LNCAP (cell line): ENCODE measurements around the gene RBM20.

Experiments used
- CTCF ChIP-seq: fragments of 450-650 bp; IDR thresholded peaks from 2 replicates; pipeline ENCODE4 v1.5.1; 2017; ENCODE audit warnings: mild to moderate bottlenecking

RBM20 gene

GRCh38 chr10:110704906-110705476 lies 60.9 kb downstream of the RBM20 start:
- TF ChIP-seq CTCF: no peak

GRCh38 chr10:110706690-110707098 lies 62.6 kb downstream of the RBM20 start:
- no peak for TF ChIP-seq CTCF

- TF ChIP-seq CTCF: no peak
Observed at GRCh38 chr10:110708776-110709443, 64.8 kb downstream of the RBM20 start.

- no peak for TF ChIP-seq CTCF
Observed at GRCh38 chr10:110709444-110709828, 65.3 kb downstream of the RBM20 start.

- no peak for TF ChIP-seq CTCF
Observed at GRCh38 chr10:110709964-110710587, 65.9 kb downstream of the RBM20 start.

- TF ChIP-seq CTCF: no peak
Observed at GRCh38 chr10:110710621-110711020, 66.5 kb downstream of the RBM20 start.

GRCh38 chr10:110711382-110711781 lies 67.2 kb downstream of the RBM20 start:
- TF ChIP-seq CTCF: no peak
